ENCODE measurements around the gene ADRA1B. TPM values are rescaled to one million over a fixed set of nuclear protein-coding genes. Genes with fewer than 3 reads are reported as not detected.
A peak's percentile ranks its signal among the peaks of the same experiment; 100 is the strongest.

The ADRA1B gene
- total and polyA plus RNA-seq, 2 donors (not counting 3 experiments of a cell fraction or from before 2014, with no cell fraction given) = 0.77 TPM; not detected in 1

- Histone ChIP-seq H3K9ac (replicated peaks; ENCODE audit: extremely low read depth, insufficient read depth, low read length) (peak overlapping the region; percentile 58), H4K20me1 (replicated peaks; ENCODE audit: control insufficient read depth, extremely low read depth, insufficient read depth, low read length) (no peaks in the 10 kb centered on the region), H3K4me1 (ENCODE audit: control insufficient read depth, extremely low read depth, insufficient read depth, low read length) (peaks cover 27% of the 10 kb centered on the region), H2AFZ (ENCODE audit: low read depth, low read length) (no peak overlapping the region), H3K4me3 (replicated peaks in 1 of 3; ENCODE audit: insufficient read depth in 1 of 3, low read depth in 1 of 3, low read length in 3 of 3) (no peak overlapping the region), H3K9me3 (replicated peaks; ENCODE audit: control insufficient read depth, insufficient read depth, low read length) (no peaks in the 10 kb centered on the region), H3K27me3 (ENCODE audit: control insufficient read depth in 2 of 2, insufficient read depth in 2 of 2, low read length in 2 of 2) (peaks cover 0 to 3% of the 10 kb centered on the region in 2 experiments), H3K4me2 (ENCODE audit: insufficient read depth, low read length) (no peak overlapping the region), H3K27ac (ENCODE audit: insufficient read depth, low read depth, low read length) (peak overlapping the region; percentile 75), H3K79me2 (ENCODE audit: control insufficient read depth, insufficient read depth, low read length) (no peaks in the 10 kb centered on the region), H3K36me3 (ENCODE audit: control insufficient read depth in 2 of 2, extremely low read depth in 1 of 2, insufficient read depth in 2 of 2, low read length in 2 of 2) (no peaks in the 10 kb centered on the region), H3K9me1 (replicated peaks; ENCODE audit: control insufficient read depth, extremely low read depth, insufficient read depth, low read length) (no peaks in the 10 kb centered on the region)
- BruUV-seq (replicated peaks) = no TSS peak
- dilution Hi-C loops (cut with MboI; ENCODE audit: extremely low pct_ligation_motif_present, low sequenced_read_pairs) = no loop called here
- TF ChIP-seq FOS (IDR thresholded peaks at IDR 0.05; ENCODE audit: borderline replicate concordance, insufficient read depth, low read length) (no peak), MAX (IDR thresholded peaks at IDR 0.05; ENCODE audit: insufficient read depth, insufficient read length) (no peak), POLR2A (IDR thresholded peaks at IDR 0.05; ENCODE audit: low read depth, low read length) (no peak)
- intact Hi-C loops (cut with micrococcal nuclease) = loop anchor here (10.0 kb wide), 1 partner anchor 397 kb away; no protein-coding TSS in a partner anchor
- ChIA-PET CTCF (interaction anchor here (1.1 kb wide), 1 partner anchor 754 kb away, joined by 3 read pairs; no protein-coding TSS in a partner anchor), POLR2A (no interaction called here)
- DNase-seq (ENCODE audit: low read depth, low spot score) = no peak
- no peak for FAIRE-seq
Measured at GRCh38 chr5:159911349-159911748, 4.9 kb upstream of the ADRA1B start.

GRCh38 chr5:159912033-159912800, 4.1 kb upstream of the ADRA1B start:
- CTCF ChIA-PET = interaction anchor here (1.0 to 1.5 kb wide), 6 partner anchors 9 to 755 kb away, joined by 3 to 4 read pairs (median 3); no protein-coding TSS in a partner anchor
- Histone ChIP-seq H3K27ac (ENCODE audit: insufficient read depth, low read depth, low read length) (peak overlapping the region; percentile 75), H3K36me3 (ENCODE audit: control insufficient read depth in 2 of 2, extremely low read depth in 1 of 2, insufficient read depth in 2 of 2, low read length in 2 of 2) (no peaks in the 10 kb centered on the region), H3K4me1 (ENCODE audit: control insufficient read depth, extremely low read depth, insufficient read depth, low read length) (peaks cover 27% of the 10 kb centered on the region), H4K20me1 (replicated peaks; ENCODE audit: control insufficient read depth, extremely low read depth, insufficient read depth, low read length) (no peaks in the 10 kb centered on the region), H3K4me3 (replicated peaks in 1 of 3; ENCODE audit: insufficient read depth in 1 of 3, low read depth in 1 of 3, low read length in 3 of 3) (no peak overlapping the region), H3K9ac (replicated peaks; ENCODE audit: extremely low read depth, insufficient read depth, low read length) (peak overlapping the region; percentile 58), H3K9me3 (replicated peaks; ENCODE audit: control insufficient read depth, insufficient read depth, low read length) (no peaks in the 10 kb centered on the region), H3K79me2 (ENCODE audit: control insufficient read depth, insufficient read depth, low read length) (no peaks in the 10 kb centered on the region), H3K9me1 (replicated peaks; ENCODE audit: control insufficient read depth, extremely low read depth, insufficient read depth, low read length) (no peaks in the 10 kb centered on the region), H3K4me2 (ENCODE audit: insufficient read depth, low read length) (peak overlapping the region; percentile 5), H2AFZ (ENCODE audit: low read depth, low read length) (no peak overlapping the region), H3K27me3 (ENCODE audit: control insufficient read depth in 2 of 2, insufficient read depth in 2 of 2, low read length in 2 of 2) (peaks cover under 1 to 6% of the 10 kb centered on the region in 2 experiments)
- FAIRE-seq = peak; percentile 87
- dilution Hi-C loops (cut with MboI; ENCODE audit: extremely low pct_ligation_motif_present, low sequenced_read_pairs) (no loop called here), intact Hi-C loops (cut with micrococcal nuclease) (loop anchor here (1.0 to 10.0 kb wide), 2 partner anchors 397 to 704 kb away; no protein-coding TSS in a partner anchor)
- TF ChIP-seq FOS (IDR thresholded peaks at IDR 0.05; ENCODE audit: borderline replicate concordance, insufficient read depth, low read length) = peak; percentile 52
- TF ChIP-seq CTCF (IDR thresholded peaks at IDR 0.05; ENCODE audit: extremely low read depth in 1 of 2, insufficient read depth in 1 of 2, low read depth in 1 of 2, low read length in 2 of 2) = no peak
- no peak for TF ChIP-seq MYC (IDR thresholded peaks at IDR 0.05; ENCODE audit: low read depth, low read length)
- TF ChIP-seq GATA2 (IDR thresholded peaks at IDR 0.05; ENCODE audit: insufficient read depth, insufficient read length, low read depth, low read length) = no peak
- TF ChIP-seq JUN (IDR thresholded peaks at IDR 0.05; ENCODE audit: borderline replicate concordance, insufficient read depth, insufficient read length, low read depth) = peak; percentile 71
- no peak for TF ChIP-seq EZH2 (IDR thresholded peaks at IDR 0.05; ENCODE audit: borderline replicate concordance, low read depth, low read length, severe bottlenecking)
- no peak for TF ChIP-seq POLR2A (IDR thresholded peaks at IDR 0.05; ENCODE audit: low read depth, low read length)
- no peak for TF ChIP-seq MAX (IDR thresholded peaks at IDR 0.05; ENCODE audit: insufficient read depth, insufficient read length)
- TF ChIP-seq POLR2AphosphoS5 (IDR thresholded peaks at IDR 0.05; ENCODE audit: insufficient read depth, low read depth, low read length) = no peak
- BruUV-seq (replicated peaks) = no TSS peak
- peak; percentile 71 for DNase-seq (ENCODE audit: low read depth, low spot score)
- POLR2A ChIA-PET = no interaction called here
